SU-DHL-6 (cell line): Measurements from ENCODE around the gene CRIM1.

Experiments
- H2AFZ ChIP-seq: fragments of 200-600 bp; sonication (generic); 2 replicates; pipeline ENCODE4 v1.6.1; 2014; ENCODE audit warnings: low read depth, mild to moderate bottlenecking, moderate library complexity, mixed read lengths, antibody characterized with exemption, low read length; ENCODE audit not compliant: severe bottlenecking
- H3F3A ChIP-seq: fragments of 200-600 bp; shearing (Covaris generic); 2 replicates; pipeline ENCODE4 v1.6.0; 2016; ENCODE audit warnings: antibody characterized with exemption, mild to moderate bottlenecking; ENCODE audit not compliant: insufficient read depth
- H3K27ac ChIP-seq: fragments of 200-600 bp; sonication (generic); 2 replicates; pipeline ENCODE4 v1.5.1; 2016; ENCODE audit warnings: low read depth, mild to moderate bottlenecking, low read length, moderate library complexity, mixed read lengths
- H3K27me3 ChIP-seq: fragments of 200-600 bp; sonication (generic), shearing (Covaris generic); 2 replicates; pipeline ENCODE4 v1.6.0; 2014; ENCODE audit warnings: mild to moderate bottlenecking, low read length
- H3K36me3 ChIP-seq: fragments of 200-600 bp; sonication (generic); 2 replicates; pipeline ENCODE4 v1.6.1; 2014; ENCODE audit warnings: mild to moderate bottlenecking, low read length, mixed read lengths
- H3K4me2 ChIP-seq: fragments of 300-600, 200-600 bp; shearing (Covaris generic), sonication (generic); 2 replicates; pipeline ENCODE4 v1.6.0; 2014; ENCODE audit warnings: low read length, low read depth, mild to moderate bottlenecking; ENCODE audit not compliant: poor library complexity, severe bottlenecking
- H3K4me3 ChIP-seq: fragments of 200-600 bp; sonication (generic); 2 replicates; pipeline ENCODE4 v1.5.1; 2014; ENCODE audit warnings: antibody characterized with exemption, low read length, mild to moderate bottlenecking, mixed read lengths; ENCODE audit not compliant: insufficient read depth, poor library complexity, severe bottlenecking
- H3K79me2 ChIP-seq: fragments of 200-600 bp; sonication (generic); 2 replicates; pipeline ENCODE4 v1.6.1; 2014; ENCODE audit warnings: mild to moderate bottlenecking, low read length, moderate library complexity; ENCODE audit not compliant: insufficient read depth
- H3K9ac ChIP-seq: fragments of 200-600 bp; sonication (generic); 2 replicates; pipeline ENCODE4 v1.7.0; 2014; ENCODE audit warnings: mild to moderate bottlenecking, low read length
- H3K9me2 ChIP-seq: fragments of 200-600 bp; sonication (generic); replicated peaks from 2 replicates; pipeline ENCODE4 v1.6.1; 2014; ENCODE audit warnings: low read length; ENCODE audit not compliant: insufficient read depth
- H3K9me3 ChIP-seq: fragments of 200-600 bp; sonication (generic); 2 replicates; pipeline ENCODE4 v1.6.1; 2014; ENCODE audit warnings: low read length, mixed read lengths; ENCODE audit not compliant: insufficient read depth
- H4K20me1 ChIP-seq: fragments of 200-600 bp; sonication (generic); 2 replicates; pipeline ENCODE4 v1.6.1; 2014; ENCODE audit warnings: low read depth, mild to moderate bottlenecking, antibody characterized with exemption, low read length, moderate library complexity, mixed read lengths
- CTCF ChIP-seq: fragments of 200-600 bp; sonication (generic); IDR thresholded peaks from one replicate; pipeline ENCODE4 v1.5.1; 2017; ENCODE audit warnings: antibody characterized with exemption, mild to moderate bottlenecking, low read length, moderate library complexity; ENCODE audit not compliant: insufficient read depth, poor library complexity, severe bottlenecking
- EZH2phosphoT487 ChIP-seq: fragments of 200-600 bp; sonication (generic), shearing (Covaris generic); conservative IDR thresholded peaks from 2 replicates; pipeline ENCODE4 v1.6.1; 2018; ENCODE audit warnings: mild to moderate bottlenecking, antibody characterized with exemption, low read length, moderate library complexity, mixed read lengths

The CRIM1 gene

GRCh38 chr2:36439084-36439483 is 83.5 kb downstream of the CRIM1 start:
- Histone ChIP-seq H3K27me3 (no peaks in the 10 kb centered on the region), H2AFZ (no peak overlapping the region), H3K27ac (no peak overlapping the region), H3K4me3 (no peak overlapping the region), H3K9me3 (no peaks in the 10 kb centered on the region), H3K4me2 (no peak overlapping the region), H4K20me1 (no peaks in the 10 kb centered on the region), H3K36me3 (no peaks in the 10 kb centered on the region), H3F3A (no peaks in the 10 kb centered on the region), H3K9ac (no peak overlapping the region), H3K79me2 (no peaks in the 10 kb centered on the region), H3K9me2 (no peaks in the 10 kb centered on the region)
- no peak for TF ChIP-seq EZH2phosphoT487
- no peak for TF ChIP-seq CTCF

- Histone ChIP-seq H3K4me2 (no peak overlapping the region), H3K79me2 (no peaks in the 10 kb centered on the region), H3F3A (no peaks in the 10 kb centered on the region), H4K20me1 (no peaks in the 10 kb centered on the region), H3K36me3 (no peaks in the 10 kb centered on the region), H2AFZ (no peak overlapping the region), H3K27ac (no peak overlapping the region), H3K9me3 (no peaks in the 10 kb centered on the region), H3K9ac (no peak overlapping the region), H3K4me3 (no peak overlapping the region), H3K9me2 (no peaks in the 10 kb centered on the region), H3K27me3 (no peaks in the 10 kb centered on the region)
- no peak for TF ChIP-seq CTCF
- no peak for TF ChIP-seq EZH2phosphoT487
Observed at GRCh38 chr2:36441065-36441625, 85.6 kb downstream of the CRIM1 start.

GRCh38 chr2:36441816-36442215 is 86.2 kb downstream of the CRIM1 start:
- Histone ChIP-seq H2AFZ (no peak overlapping the region), H3K9ac (no peak overlapping the region), H3K27ac (no peak overlapping the region), H3K9me3 (no peaks in the 10 kb centered on the region), H3K27me3 (no peaks in the 10 kb centered on the region), H3F3A (no peaks in the 10 kb centered on the region), H4K20me1 (no peaks in the 10 kb centered on the region), H3K4me3 (no peak overlapping the region), H3K79me2 (no peaks in the 10 kb centered on the region), H3K36me3 (no peaks in the 10 kb centered on the region), H3K9me2 (no peaks in the 10 kb centered on the region), H3K4me2 (no peak overlapping the region)
- no peak for TF ChIP-seq EZH2phosphoT487
- no peak for TF ChIP-seq CTCF
